Renal cortical epithelial cell (primary cell): Measurements from ENCODE around the gene TIMM44. TPM values are rescaled to one million over a fixed set of nuclear protein-coding genes. Genes with fewer than 3 reads are reported as not detected.
"Not testable (repeated sequence)": the region's sequence is repeated elsewhere in the genome, so short reads cannot be mapped to it uniquely, and the experiment has no call there.

Source experiments
- DNase-seq: peaks from one replicate; pipeline ENCODE4 v3.0.0-alpha.2; 2011; ENCODE audit warnings: low read depth
- total RNA-seq: library from RNA; depleted of rRNA; stranded (reverse); fragments of >200 nt; gene quantifications from 2 replicates; pipeline ENCODE4 v1.2.3, GENCODE V29; 2014

TIMM44 gene
- total RNA-seq, 1 donor from 2014 or later: 42.2 TPM

DNA sequence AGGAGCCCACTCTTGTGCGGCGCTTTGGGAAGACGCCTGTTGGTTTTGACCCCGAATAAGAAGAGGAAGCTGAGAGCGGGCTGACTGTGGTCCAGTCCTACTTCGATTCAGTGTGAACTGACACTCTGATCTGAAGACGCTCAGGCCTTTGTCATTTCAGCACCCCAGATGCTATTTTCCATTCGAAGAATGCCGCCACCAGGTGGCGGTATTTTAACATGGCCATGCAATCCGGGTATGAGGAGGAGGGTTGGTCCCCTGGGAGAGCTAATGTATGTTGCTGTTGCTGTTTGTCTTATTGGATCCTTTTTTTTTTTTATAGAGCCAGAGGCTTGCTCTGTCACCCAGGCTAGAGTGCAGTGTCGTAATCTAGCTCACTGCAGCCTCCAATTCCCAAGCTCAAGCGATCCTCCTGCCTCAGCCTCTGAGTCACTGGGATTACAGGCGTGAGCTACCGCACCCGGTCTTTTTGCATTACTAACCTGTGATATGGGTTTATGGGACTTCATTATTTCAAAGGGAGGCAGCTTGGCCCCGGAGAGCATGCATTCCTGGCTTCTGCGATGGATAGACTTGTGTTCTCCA lies 803 bp upstream of the TIMM44 start:
- DNase-seq: peak; percentile 82

DNA sequence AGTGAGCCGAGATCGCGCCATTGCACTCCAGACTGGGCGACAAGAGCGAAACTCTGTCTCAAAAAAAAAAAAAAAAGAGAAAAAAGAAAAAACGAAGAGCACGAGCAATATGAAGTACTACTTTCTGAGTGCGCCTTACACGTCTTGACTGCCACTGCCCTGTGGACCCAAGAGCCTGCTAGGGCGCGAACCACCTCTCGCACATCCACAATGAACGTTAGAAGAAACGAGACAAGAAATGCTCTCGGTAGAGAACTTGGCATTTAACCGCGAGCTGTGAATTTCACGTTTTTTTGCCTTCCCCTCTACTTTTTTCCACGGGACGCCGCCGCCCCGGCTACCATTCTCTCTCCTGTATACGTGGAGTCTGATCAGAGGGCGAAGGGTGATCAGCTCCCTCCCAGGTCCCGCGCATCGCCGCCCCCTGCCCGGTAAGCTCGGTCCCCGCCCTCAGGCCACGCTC lies 454 bp downstream of the TIMM44 start:
- DNase-seq: no peak

- DNase-seq: no peak
Measured at GRCh38 chr19:7941895-7942596, 1.4 kb downstream of the TIMM44 start.

DNA sequence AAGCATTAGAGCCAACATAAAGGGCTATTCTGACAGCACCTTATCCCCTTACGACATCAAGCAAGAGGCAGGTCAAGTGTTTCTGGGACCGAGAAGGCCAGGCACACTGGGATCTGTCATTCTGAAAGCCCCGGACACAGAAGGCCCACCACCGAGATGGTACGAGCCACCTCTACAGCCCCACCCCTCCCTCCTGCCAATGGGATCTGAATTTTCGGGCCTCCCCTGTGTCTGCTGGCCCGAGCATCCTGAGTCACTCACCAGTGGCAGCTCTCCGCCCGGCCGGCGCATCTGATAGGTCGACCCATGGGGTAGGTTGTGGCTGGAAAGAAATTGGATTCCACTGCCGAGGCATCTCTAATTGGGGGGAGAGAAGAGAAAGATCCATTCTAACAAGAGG lies 2.6 kb downstream of the TIMM44 start:
- no peak for DNase-seq

DNA sequence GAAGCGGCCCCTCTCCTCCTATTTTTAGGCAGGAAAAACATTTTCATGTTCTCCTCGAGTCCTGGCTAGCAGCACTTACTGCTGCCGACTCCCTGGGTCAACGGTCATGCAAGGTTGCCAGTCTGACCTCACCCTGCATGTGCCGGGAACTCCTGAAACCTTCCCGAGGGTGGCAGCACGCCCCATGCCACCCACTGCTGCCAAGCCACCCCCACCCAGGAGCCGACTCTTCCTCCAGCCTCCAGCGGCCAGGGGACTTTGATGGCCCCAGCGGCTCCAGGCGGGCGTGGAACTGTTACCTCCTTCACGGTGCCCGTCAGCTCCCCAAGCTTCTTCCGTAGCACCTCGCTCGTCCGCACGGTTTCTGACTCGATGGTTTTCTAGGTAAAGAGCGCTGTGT lies 8.7 kb downstream of the TIMM44 start:
- DNase-seq: no peak

- no peak for DNase-seq
Measured at GRCh38 chr19:7933828-7934725, 9.4 kb downstream of the TIMM44 start.

DNA sequence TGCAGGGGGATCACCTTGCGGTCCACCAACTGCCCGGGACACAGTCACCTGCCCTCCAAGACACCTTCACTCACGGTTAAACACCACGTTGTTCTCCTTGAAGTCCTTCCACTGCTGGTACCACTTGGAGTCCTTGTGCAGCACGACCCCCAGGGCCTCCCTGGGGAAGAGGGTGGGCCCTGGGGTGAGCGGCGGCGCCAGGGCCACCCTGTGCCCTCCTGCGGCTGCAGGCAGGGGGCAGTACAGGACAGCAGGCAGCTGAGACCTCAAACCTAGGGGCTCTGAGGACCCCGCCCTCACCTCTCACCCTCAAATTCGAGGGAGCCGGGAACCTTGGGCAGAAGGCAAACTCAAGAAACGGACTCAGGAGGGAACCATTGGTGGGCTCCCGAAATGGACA lies 10.1 kb downstream of the TIMM44 start:
- DNase-seq: no peak

GRCh38 chr19:7932930-7933300 lies 10.6 kb downstream of the TIMM44 start:
- no peak for DNase-seq

DNA sequence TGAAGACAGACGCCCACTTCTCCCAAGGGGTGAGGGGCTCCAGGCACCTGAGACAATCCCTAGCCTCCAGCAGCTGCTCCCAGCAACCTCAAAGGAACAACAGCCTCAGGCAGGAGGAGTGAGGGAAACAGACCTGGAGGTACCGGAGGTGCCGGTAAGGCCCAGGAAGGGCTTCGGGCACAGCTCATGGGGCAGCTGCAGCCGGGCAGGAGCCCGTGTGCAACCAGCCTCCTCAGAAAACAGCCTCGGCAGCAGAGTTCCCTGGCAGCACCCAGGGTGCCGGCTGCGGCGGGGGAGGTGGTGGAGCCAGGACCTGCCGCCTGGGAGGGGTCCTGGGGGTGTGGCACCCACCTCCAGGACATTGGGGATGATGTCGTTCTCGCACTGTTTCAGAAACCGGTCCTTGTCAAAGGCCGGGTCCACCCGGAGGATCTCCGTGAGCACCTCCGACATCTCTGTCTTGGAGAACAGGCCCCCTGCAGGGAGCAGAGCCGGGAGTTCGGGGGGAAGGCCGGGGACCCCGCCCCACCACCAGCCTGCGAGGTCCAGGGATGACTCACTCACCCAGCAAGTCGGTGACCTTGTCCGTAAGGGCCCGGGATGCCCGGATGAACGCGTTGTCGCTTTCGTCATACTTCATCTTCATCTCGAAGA lies 11.1 kb downstream of the TIMM44 start:
- no peak for DNase-seq

GRCh38 chr19:7931221-7932061 lies 12.0 kb downstream of the TIMM44 start:
- DNase-seq: no peak

DNA sequence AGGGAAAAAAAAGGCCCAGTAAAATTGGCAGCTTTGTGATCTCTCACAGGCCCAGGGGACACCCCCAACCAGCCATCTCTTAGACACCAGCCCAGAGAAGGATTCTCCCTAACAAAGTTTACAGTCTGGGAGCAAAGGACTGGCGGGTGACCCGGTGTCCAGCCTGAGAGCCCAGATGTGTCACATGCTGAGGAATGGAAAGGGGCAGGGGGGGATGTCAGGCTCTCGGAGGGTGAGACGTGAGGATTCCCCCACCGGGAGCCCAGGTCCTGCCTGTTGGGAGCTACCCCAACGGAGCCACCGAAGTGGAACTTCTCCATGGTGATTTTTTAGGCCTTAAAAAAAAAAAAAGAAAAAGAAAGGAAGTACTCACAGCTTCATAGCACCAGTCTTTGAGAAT lies 12.7 kb downstream of the TIMM44 start:
- no peak for DNase-seq

DNA sequence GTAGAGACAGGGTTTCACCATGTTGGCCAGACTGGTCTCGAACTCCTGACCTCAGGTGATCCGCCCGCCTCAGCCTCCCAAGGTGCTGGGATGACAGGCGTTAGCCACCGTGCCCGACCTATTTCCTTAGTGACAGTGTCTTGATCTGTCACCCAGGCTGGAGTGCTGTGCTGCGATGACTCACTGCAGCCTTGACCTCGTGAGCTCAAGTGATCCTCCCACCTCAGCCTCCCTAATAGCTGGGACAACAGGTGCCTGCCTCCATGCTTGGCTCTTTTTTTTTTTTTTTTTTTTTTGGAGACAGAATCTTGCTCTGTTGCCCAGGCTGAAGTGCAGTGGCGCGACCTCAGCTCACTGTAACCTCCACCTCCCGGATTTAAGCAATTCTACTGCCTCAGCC lies 13.4 kb downstream of the TIMM44 start:
- DNase-seq: not testable (repeated sequence)

DNA sequence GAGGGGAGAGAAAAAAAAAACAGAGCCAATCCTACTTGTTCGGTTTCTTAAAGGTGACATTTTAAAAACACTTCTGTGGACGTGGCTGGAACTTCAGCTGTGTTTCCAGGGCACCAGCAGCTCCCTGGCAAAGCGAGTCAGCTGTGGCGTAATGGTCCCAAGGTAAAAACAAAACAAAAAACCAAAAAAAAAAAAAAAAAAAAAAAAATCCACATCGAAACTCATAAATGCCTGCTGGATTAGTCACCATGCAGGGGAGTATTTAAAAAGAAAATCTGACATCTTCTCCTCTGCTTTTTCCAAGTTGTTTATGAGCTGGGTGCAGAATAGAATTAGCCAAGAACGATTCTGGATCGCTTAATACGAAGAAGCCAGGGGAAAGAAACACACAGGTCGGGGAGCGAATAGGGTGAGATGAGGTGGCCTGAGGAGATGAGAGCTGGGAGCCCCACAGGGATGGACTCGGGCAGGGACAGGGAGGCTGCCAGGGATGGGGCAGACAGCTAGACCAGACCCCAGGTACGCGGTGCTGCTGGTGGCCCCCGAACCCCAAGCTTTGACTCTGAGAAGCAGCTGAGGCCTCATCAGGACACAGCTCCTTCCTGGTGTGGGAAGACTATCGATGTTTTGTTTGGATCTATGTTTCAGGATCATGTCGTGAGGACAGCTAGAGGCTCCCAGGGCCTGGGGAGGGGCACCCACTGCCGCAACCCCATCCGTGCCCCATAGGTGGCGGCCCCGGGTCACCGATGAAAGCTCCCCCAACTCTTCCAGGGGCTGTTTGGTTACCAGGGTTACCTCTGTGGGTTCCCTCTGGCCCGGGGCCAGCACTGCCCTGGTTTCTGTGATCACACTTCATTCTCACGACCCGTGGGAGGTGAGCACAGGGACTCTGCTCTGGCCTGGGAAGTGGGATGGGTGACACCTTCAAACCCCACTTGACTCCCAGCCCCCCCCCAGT lies 14.4 kb downstream of the TIMM44 start:
- DNase-seq: peak; percentile 86

DNA sequence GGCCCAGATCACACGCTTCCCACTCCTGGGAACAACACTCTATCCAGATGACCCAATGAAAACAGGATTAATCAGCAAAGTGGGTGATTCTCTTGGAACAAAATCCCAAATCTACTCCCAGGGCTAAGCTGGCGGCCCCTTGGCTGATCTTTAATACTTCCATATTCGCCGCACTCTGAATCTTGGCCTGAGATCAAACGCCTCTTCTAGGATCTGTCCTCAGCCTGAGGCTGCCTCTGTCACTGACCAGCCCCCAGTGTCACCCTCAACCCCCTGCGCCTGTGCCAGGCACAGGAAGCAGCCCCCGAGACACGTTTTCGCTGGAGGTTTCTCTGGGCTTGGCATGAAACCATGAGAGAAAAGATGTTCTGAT lies 15.1 kb downstream of the TIMM44 start:
- DNase-seq: no peak

- no peak for DNase-seq
Measured at GRCh38 chr19:7927605-7928333, 15.7 kb downstream of the TIMM44 start.

DNA sequence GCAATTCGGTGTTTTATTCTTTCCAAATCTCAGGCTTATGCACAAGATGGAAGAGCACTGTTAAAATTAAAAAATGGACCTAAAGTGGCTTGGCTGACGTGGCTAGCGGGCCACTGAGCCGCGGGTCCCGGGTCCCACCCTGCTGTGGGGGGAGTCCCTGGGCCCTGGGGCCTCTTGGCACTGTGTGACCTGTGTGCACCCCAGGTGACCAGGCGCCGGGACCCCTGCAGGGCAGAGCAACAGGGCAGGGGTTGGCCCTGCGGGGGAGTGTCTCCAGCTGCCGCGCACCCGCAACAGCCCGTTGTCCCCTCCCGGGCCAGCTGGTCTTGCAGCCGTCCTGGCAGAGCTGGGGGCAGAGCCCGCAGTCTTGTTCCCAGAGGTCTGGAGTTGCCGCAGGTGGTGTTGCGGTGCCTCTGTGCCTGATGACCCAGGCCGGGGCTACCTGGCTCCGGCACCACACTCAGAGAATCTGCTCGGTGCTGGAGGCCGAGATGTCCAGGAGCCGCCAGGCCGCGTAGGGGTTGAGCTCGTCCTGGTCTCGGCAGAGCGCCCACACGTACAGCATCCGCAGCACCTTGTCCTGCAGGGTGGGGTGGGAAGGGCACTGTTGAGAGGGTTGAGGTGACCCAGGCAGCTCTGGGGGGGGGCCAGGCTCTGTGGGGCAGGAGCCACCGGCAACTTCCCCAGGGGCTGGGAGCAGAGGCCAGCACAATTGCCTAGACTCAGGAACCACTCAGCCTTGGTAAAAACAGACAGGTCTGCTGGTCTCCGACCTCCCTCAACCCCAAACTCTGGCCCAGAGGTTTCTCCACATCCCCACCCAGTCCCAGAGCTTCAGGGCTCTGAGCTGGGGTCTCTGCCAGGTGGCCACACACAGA lies 16.5 kb downstream of the TIMM44 start:
- DNase-seq: no peak

DNA sequence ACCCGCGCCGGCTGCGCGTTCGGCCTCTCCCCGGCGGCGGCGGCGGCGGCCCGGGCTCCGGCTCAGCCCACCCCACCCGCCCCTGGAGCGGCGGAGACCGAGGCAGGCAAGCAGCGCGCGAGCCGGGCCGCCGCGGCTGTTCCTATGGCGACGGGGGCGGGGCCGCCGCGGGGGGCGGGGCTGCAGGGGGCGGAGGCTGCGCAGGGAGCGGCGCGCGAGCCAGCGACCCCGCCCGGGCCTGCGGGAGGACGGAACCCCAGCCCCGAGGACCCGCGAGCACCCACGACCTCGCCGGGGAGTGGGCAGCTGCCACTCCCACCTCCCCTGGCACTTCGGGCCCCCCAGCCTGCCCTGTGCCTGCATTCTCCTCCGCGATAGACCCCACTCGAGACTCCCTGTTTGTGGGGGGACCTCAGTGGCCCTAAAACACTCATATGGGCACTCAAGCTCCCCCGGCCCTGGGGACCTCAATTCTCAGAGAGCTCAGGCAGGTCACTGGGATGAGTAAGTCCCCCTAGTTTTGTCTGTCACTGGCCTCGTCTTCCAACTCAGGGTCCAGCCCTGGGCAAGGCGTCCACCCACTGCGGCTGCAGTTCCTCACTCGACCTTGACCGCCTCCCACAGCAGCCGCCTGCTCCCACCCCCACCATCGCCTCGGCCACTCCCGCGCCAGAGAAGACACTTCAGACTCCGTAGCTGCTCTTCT lies 17.3 kb downstream of the TIMM44 start, which contains the start of gene CTXN1:
Gene CTXN1 (minus strand): TSS at position 115 of the 706 bp plus-strand sequence. CDS start 597 bp downstream, outside the sequence.
- DNase-seq: no peak
